ENCODE results near the gene CHCHD5. TPM values are rescaled to one million over a fixed set of nuclear protein-coding genes. Genes with fewer than 3 reads are reported as not detected.

The CHCHD5 gene
- total and polyA plus RNA-seq, 2 of the 4 experiments (the other 2 are of a cell fraction), result 4.8 to 40.1 TPM

DNA sequence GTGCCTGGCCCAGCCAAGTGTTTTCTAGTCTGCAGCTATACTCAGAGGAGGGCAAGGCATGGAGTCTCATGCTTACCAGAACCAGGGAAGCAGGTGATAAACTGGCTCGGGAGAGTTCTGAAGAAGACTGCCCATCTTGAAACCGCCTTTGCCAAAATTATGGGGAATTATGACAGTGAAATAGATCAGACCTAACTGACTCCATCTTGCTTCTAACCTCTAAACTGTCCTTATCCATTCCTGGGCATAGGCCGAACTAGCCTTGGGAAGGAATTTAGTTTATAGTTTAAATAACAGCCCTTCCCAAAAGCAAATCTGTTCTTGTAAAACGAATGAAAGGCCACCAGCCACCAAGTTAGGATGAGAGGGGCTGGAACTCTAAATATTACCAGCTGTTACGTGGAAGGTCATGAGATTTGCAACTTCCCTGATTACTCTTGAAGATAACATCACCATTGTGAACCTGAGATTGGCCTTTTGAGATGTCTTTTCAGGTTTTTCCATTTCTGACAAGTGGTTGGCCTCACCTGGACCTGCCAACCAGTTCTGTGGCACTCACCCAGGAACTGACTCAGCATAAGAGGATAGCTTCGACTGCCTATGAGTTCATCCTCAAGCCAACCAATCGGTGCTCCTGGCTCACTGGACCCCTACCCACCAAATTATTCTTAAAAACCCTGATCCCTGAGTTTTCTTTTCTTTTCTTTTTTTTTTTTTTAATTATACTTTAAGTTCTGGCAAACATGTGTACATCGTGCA, 23.4 kb downstream of the CHCHD5 start:
- H4K8ac ChIP-seq (ENCODE audit: low read depth in 2 of 2, low read length in 2 of 2), result no peak overlapping the region
- no peak overlapping the region for H3K4me2 ChIP-seq (ENCODE audit: low read depth, low read length)
- in situ Hi-C loops (cut with MboI; ENCODE audit: low sequenced_read_pairs), result no loop called here
- intact Hi-C loops (cut with micrococcal nuclease), result no loop called here
- no peak overlapping the region for H2AK5ac ChIP-seq (ENCODE audit: low read depth, low read length)
- no peak overlapping the region for H2BK15ac ChIP-seq (ENCODE audit: low read depth, low read length)
- CTCF ChIA-PET, result interaction anchor here (0.6 kb wide), 1 partner anchor 17 kb away, joined by 4 read pairs; no protein-coding TSS in a partner anchor
- H2BK20ac ChIP-seq (ENCODE audit: low read depth, low read length), result no peak overlapping the region
- H3K4me1 ChIP-seq (ENCODE audit: control insufficient read depth, insufficient read depth, low read length), result peaks cover 9% of the 10 kb centered on the region
- H4K5ac ChIP-seq (ENCODE audit: low read depth, low read length), result no peak overlapping the region
- H3K4me3 ChIP-seq (ENCODE audit: insufficient read depth, low read depth, low read length), result no peak overlapping the region
- WGBS, 2 experiments (ENCODE audit: extremely low coverage in 2 of 2, insufficient read length in 1 of 2), result 89% methylated on average over 2 of the region's 8 CpGs; no CpG with 5 or more reads in 1 of the 2 experiments
- DNase-seq, result no peak
- POLR2A ChIA-PET (ENCODE audit: unreplicated experiment), result no interaction called here
- no peak overlapping the region for H3K27ac ChIP-seq (ENCODE audit: insufficient read depth, low read length)
- H3K79me1 ChIP-seq (ENCODE audit: low read depth in 1 of 2, low read length in 2 of 2), result no peaks in the 10 kb centered on the region
- no peaks in the 10 kb centered on the region for H3K36me3 ChIP-seq (ENCODE audit: control insufficient read depth, insufficient read depth, low read length)
- no peak overlapping the region for H2BK5ac ChIP-seq (ENCODE audit: low read depth, low read length, poor library complexity, severe bottlenecking)
- no peak overlapping the region for H3K56ac ChIP-seq (ENCODE audit: extremely low read depth, insufficient read depth, low read length)
- no peaks in the 10 kb centered on the region for H3K27me3 ChIP-seq (ENCODE audit: control insufficient read depth, insufficient read depth, low read length)
- no peak overlapping the region for H4K91ac ChIP-seq (ENCODE audit: insufficient read depth, low read depth, low read length)
- H2AK9ac ChIP-seq (replicated peaks; ENCODE audit: low read depth, low read length, poor library complexity), result no peak overlapping the region
- peaks cover 4% of the 10 kb centered on the region; the same call in 1 of the 2 replicates for H3K9me1 ChIP-seq (ENCODE audit: insufficient read depth, low read length)
- no peaks in the 10 kb centered on the region for H3K9me3 ChIP-seq (ENCODE audit: control insufficient read depth, insufficient read depth, low read length)
- H3K18ac ChIP-seq (ENCODE audit: low read depth, low read length), result no peak overlapping the region
- H2AFZ ChIP-seq (replicated peaks; ENCODE audit: low read length, poor library complexity), result no peak overlapping the region
- no peak overlapping the region for H3K23ac ChIP-seq (ENCODE audit: low read depth, low read length)
- H3K4ac ChIP-seq (ENCODE audit: low read depth, low read length), result no peak overlapping the region
- dilution Hi-C loops (cut with HindIII; ENCODE audit: low sequenced_read_pairs, unreplicated experiment), result no loop called here
- no peak overlapping the region for H2BK120ac ChIP-seq (ENCODE audit: low read depth, low read length)
- no peak for ATAC-seq (ENCODE audit: low read depth)
- TF ChIP-seq, protein P1, sequence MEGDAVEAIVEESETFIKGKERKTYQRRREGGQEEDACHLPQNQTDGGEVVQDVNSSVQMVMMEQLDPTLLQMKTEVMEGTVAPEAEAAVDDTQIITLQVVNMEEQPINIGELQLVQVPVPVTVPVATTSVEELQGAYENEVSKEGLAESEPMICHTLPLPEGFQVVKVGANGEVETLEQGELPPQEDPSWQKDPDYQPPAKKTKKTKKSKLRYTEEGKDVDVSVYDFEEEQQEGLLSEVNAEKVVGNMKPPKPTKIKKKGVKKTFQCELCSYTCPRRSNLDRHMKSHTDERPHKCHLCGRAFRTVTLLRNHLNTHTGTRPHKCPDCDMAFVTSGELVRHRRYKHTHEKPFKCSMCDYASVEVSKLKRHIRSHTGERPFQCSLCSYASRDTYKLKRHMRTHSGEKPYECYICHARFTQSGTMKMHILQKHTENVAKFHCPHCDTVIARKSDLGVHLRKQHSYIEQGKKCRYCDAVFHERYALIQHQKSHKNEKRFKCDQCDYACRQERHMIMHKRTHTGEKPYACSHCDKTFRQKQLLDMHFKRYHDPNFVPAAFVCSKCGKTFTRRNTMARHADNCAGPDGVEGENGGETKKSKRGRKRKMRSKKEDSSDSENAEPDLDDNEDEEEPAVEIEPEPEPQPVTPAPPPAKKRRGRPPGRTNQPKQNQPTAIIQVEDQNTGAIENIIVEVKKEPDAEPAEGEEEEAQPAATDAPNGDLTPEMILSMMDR (conservative IDR thresholded peaks at IDR 0.05; ENCODE audit: low read depth, low read length), result no peak
- TF ChIP-seq MAZ (IDR thresholded peaks at IDR 0.05; ENCODE audit: borderline replicate concordance, low read depth, low read length), result no peak
- TF ChIP-seq FOS (IDR thresholded peaks at IDR 0.05; ENCODE audit: low read depth, low read length), result no peak
- TF ChIP-seq NFE2L2 (IDR thresholded peaks at IDR 0.05; ENCODE audit: low read depth, low read length), result no peak
- TF ChIP-seq ELK1 (IDR thresholded peaks at IDR 0.05; ENCODE audit: borderline replicate concordance, low read depth, low read length), result no peak
- no peak for TF ChIP-seq MXI1 (IDR thresholded peaks at IDR 0.05; ENCODE audit: borderline replicate concordance, low read depth, low read length)
- no peak for TF ChIP-seq RCOR1 (IDR thresholded peaks at IDR 0.05; ENCODE audit: insufficient replicate concordance, low read length)
- TF ChIP-seq CHD1 (IDR thresholded peaks at IDR 0.05; ENCODE audit: low read depth, low read length), result no peak
- no peak for TF ChIP-seq CEBPB (IDR thresholded peaks at IDR 0.05; ENCODE audit: low read depth, low read length)
- TF ChIP-seq, protein P2, sequence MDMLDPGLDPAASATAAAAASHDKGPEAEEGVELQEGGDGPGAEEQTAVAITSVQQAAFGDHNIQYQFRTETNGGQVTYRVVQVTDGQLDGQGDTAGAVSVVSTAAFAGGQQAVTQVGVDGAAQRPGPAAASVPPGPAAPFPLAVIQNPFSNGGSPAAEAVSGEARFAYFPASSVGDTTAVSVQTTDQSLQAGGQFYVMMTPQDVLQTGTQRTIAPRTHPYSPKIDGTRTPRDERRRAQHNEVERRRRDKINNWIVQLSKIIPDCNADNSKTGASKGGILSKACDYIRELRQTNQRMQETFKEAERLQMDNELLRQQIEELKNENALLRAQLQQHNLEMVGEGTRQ (IDR thresholded peaks at IDR 0.05; ENCODE audit: low read depth, low read length), result no peak
- no peak for TF ChIP-seq MAFK (IDR thresholded peaks at IDR 0.05; ENCODE audit: low read depth, low read length)
- no peak for TF ChIP-seq RFX5 (IDR thresholded peaks at IDR 0.05; ENCODE audit: low read depth, low read length)
- TF ChIP-seq BHLHE40 (IDR thresholded peaks at IDR 0.05; ENCODE audit: low read depth, low read length), result no peak
- H4K20me1 ChIP-seq (ENCODE audit: insufficient read depth, low read length), result no peaks in the 10 kb centered on the region
- no TSS peak for BruUV-seq (replicated peaks)
- H3K9ac ChIP-seq (ENCODE audit: low read depth, low read length), result no peak overlapping the region
- H3K14ac ChIP-seq (replicated peaks; ENCODE audit: low read depth, low read length), result no peak overlapping the region

Measured in IMR-90 (cell line).